GM12873 (cell line): ENCODE measurements around the gene NECTIN4.
A peak's percentile ranks its signal among the peaks of the same experiment; 100 is the strongest.

Experiments used
- TF ChIP-seq, protein P1 (sequence below): IDR thresholded peaks from 2 replicates; pipeline ENCODE4 v1.5.1; 2012; ENCODE audit warnings: low read depth, mild to moderate bottlenecking, moderate library complexity, low read length, control low read depth; ENCODE audit not compliant: insufficient read depth; ENCODE audit errors: missing control alignments

NECTIN4 gene

DNA sequence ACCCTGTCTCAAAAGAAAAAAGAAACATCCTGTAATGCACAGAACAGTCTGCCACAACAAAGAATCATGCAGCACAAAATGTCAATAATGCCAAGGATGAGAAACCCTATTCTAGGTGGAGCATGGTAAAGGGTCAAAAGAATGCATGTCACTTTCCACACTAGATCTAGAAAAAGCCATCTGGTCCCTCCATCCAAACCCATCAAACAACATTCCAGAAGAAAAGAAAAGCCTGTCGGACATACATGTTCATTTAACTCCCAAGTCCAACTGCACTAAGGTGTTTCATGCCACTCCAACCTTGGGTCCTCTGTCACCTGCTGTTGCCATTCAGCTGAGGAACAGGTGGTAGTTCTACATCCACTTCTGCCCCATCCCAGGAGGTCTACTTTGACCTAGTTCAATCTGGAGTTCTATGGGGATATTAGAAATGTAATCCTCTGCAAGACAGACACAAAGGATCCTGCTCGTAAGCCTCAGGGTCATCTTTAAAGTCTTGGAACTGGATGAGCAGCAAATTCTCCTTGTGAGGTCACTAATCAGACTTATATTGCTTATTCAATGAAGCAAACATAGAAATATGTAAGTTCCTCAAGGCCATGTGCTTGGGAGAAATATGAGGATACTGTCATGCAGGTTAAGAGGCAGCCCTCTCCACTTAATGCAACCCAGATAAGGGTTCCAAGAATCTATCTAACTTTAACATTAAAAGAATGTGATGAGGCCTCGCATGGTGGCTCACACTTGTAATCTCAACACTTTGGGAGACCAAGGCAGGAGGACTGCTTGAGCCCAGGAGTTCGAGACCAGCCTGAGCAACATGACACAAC is 39.4 kb upstream of the NECTIN4 start:
- TF ChIP-seq, protein P1, sequence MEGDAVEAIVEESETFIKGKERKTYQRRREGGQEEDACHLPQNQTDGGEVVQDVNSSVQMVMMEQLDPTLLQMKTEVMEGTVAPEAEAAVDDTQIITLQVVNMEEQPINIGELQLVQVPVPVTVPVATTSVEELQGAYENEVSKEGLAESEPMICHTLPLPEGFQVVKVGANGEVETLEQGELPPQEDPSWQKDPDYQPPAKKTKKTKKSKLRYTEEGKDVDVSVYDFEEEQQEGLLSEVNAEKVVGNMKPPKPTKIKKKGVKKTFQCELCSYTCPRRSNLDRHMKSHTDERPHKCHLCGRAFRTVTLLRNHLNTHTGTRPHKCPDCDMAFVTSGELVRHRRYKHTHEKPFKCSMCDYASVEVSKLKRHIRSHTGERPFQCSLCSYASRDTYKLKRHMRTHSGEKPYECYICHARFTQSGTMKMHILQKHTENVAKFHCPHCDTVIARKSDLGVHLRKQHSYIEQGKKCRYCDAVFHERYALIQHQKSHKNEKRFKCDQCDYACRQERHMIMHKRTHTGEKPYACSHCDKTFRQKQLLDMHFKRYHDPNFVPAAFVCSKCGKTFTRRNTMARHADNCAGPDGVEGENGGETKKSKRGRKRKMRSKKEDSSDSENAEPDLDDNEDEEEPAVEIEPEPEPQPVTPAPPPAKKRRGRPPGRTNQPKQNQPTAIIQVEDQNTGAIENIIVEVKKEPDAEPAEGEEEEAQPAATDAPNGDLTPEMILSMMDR: no peak

DNA sequence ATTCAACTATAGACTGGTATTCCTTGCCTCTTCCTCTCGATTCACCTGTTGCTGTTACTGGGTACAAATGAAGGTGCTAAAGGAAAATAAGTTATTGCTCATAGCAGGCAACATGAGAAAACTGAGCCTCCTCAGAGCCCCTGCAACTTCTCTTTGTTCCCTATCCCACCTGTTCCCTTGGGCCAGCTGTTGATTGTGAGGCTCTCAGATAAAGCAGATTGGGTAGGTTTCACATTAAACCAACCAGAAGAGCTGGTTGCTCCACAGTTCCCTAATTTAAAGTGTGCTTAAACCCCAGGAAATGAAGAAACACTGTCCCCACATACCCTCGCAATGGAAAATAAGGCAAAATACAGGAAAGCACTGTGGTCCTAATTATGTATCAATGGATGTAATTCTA is 38.3 kb upstream of the NECTIN4 start:
- TF ChIP-seq, protein P1: no peak

DNA sequence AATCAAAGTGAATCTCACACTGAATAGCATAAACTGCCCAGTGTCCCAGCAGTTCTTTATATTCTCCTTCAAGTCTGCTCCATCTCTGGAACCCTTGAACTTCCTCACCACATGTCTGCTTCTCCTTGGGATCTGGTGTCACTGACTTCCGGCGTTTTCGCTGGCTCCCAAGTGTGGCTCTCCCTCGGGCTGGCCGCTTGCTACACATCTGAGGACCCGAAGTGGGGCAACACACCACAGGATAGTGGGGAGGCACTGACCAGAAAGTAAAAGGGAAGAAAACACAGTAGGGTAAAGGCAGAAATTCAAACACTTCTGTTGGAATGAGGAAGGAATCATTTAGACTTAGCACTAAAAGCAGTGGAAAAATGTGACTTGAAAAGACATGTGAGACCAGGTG is 33.6 kb upstream of the NECTIN4 start:
- TF ChIP-seq, protein P1: no peak

DNA sequence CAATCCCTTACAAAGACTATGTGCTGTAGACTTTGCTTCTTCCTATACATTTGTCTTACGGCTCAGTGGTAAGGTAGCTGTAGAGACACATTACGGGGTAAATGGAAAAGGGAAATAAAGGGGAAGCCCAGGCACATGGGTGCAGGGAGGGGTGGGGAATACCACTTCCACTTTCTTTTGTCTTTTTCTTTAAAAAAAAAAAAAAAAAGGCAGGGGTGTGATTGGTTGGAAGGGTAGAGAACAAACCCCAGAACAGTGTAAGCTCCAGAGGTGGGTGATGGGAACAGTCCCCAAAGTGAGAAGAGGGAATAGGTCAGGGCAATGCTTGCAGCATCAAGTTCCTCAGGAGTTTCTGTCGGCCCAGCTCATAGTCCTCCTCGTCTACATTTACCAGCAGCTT is 32.5 kb upstream of the NECTIN4 start:
- TF ChIP-seq, protein P1: no peak

DNA sequence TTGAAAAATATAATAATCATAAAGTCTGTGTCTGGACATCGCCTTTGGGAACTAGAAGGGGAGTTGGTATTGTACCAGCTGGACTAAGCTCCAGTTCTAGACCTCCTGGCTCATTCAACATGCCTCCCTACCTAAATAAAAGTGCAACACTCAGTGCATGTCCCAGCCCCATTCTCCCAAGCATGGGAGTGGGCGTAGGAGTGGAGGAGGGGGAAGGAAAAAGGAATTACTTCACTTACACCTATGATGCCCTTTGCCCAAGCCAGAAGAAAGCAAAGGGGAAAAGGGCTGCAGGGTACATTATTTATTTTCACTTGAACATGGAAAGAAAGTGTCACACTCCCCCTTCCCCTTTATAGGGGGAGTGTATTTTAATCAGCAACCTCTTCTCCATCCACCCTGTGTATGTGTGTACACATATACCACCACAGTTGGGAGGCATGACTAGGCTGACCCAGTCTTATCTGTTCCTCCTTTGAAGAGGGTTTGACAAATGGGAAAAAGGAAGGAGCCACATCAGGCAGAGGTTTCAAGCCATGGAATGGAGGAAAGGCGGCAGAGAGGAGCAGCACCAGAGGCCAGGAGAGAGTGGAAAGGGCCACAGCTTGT is 31.8 kb upstream of the NECTIN4 start:
- TF ChIP-seq, protein P1: no peak

DNA sequence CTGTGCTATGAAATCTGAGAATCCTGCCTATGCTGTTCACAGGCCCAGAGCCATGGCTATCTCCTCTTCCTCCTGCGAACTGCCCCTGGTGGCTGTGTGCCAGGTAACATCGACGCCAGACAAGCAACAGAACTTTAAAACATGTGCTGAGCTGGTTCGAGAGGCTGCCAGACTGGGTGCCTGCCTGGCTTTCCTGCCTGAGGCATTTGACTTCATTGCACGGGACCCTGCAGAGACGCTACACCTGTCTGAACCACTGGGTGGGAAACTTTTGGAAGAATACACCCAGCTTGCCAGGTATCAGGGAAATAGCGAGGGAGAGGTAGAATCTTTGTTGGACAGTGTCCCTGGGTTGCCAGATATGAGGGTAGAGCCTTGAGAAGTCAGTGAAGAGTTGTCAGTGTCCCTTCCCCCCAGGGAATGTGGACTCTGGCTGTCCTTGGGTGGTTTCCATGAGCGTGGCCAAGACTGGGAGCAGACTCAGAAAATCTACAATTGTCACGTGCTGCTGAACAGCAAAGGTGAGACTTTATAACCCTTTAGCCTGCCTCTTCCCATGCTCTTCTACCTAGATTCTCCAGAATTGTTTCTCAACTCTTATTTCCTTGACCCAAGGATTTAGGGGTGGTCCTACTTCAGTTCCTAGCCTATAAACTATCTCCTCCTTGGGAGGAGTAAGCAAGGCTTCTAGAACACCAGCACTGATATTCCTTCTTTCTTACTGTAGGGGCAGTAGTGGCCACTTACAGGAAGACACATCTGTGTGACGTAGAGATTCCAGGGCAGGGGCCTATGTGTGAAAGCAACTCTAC is 29.9 kb upstream of the NECTIN4 start:
- TF ChIP-seq, protein P1: peak; percentile 57

DNA sequence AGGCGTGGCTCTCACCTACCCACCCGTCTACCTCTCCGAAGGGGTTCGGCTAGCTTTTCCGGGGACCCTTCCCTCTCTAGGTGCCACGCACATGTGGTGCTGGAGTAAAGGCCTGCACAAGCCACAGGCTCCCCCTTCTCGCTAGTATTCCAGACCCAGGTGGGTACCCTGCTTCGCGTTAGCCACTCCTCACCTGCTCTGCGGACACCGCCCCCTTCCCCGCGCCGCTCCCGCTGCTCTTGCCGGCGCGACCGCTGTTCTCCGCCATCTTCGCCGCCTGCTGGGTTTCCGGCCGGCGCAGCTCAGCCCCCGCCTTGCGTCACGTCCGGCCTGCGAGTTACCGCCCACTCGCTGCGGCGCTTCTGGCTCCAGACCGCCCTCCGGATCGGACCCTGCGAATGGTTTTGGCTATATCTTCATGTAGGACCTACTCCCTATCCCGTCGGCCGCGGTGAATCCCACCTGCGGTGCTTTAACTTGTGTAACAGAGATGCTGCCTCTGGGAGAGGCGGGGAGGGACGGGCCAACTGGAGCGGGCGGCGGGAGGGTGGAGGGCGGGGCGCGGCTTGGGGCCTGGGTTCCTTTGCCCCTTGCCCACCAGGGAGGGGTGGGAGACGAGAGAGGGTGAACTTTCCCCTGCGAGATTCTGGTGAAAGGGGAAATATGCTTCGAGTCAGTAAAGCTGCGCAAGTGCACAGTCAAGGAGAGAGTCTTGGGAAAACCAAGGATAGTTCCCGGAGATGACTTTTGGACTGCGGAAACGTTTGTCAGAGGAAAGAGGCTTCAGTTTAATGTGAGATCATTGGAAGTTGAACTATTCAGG is 28.6 kb upstream of the NECTIN4 start, which contains the start of the genes NIT1 and PFDN2:
NIT1 (plus strand) TSS at position 347 of the 823 bp plus-strand sequence; CDS start at position 419, 72 bp downstream.
PFDN2 (minus strand) TSS at position 279 of the 823 bp plus-strand sequence; CDS start at position 268, 11 bp downstream.
- TF ChIP-seq, protein P1: no peak
